Osteocyte (in vitro differentiated cells): ENCODE results near the gene FOXJ1. TPM values are rescaled to one million over a fixed set of nuclear protein-coding genes. Genes with fewer than 3 reads are reported as not detected.

Source experiments
- DNase-seq: peaks from one replicate; pipeline ENCODE4 v3.0.0; 2021; ENCODE audit warnings: mixed read lengths; ENCODE audit not compliant: unreplicated experiment; ENCODE audit errors: extremely low spot score
- H3K27ac Mint-ChIP-seq: one replicate; pipeline ENCODE4 v1.8.0; 2021; ENCODE audit warnings: mild to moderate bottlenecking, mixed read lengths; ENCODE audit not compliant: unreplicated experiment
- H3K27me3 Mint-ChIP-seq: one replicate; pipeline ENCODE4 v1.8.0; 2021; ENCODE audit warnings: mixed read lengths; ENCODE audit not compliant: unreplicated experiment
- H3K36me3 Mint-ChIP-seq: one replicate; pipeline ENCODE4 v1.8.0; 2021; ENCODE audit warnings: mixed read lengths; ENCODE audit not compliant: unreplicated experiment
- H3K4me1 Mint-ChIP-seq: one replicate; pipeline ENCODE4 v1.8.0; 2021; ENCODE audit warnings: mixed read lengths; ENCODE audit not compliant: unreplicated experiment
- H3K4me3 Mint-ChIP-seq: one replicate; pipeline ENCODE4 v1.8.0; 2021; ENCODE audit warnings: mild to moderate bottlenecking, moderate library complexity, mixed read lengths; ENCODE audit not compliant: unreplicated experiment
- H3K9me3 Mint-ChIP-seq: one replicate; pipeline ENCODE4 v1.8.0; 2021; ENCODE audit warnings: mixed read lengths; ENCODE audit not compliant: unreplicated experiment
- total RNA-seq: library from RNA; stranded (reverse); gene quantifications from 2 replicates; pipeline ENCODE4 v1.2.1, GENCODE V29; 2021
- TF ChIP-seq, protein P1 (sequence below): fragments of 200-600 bp; sonication (generic); IDR thresholded peaks from 2 replicates; pipeline ENCODE4 v1.5.0; 2021; ENCODE audit warnings: antibody characterized with exemption, mild to moderate bottlenecking, moderate library complexity

Gene FOXJ1
- total RNA-seq, 1 donor from 2014 or later, result 0.13 TPM

- H3K4me3 Mint-ChIP-seq, result no peak overlapping the region
- TF ChIP-seq, protein P1, sequence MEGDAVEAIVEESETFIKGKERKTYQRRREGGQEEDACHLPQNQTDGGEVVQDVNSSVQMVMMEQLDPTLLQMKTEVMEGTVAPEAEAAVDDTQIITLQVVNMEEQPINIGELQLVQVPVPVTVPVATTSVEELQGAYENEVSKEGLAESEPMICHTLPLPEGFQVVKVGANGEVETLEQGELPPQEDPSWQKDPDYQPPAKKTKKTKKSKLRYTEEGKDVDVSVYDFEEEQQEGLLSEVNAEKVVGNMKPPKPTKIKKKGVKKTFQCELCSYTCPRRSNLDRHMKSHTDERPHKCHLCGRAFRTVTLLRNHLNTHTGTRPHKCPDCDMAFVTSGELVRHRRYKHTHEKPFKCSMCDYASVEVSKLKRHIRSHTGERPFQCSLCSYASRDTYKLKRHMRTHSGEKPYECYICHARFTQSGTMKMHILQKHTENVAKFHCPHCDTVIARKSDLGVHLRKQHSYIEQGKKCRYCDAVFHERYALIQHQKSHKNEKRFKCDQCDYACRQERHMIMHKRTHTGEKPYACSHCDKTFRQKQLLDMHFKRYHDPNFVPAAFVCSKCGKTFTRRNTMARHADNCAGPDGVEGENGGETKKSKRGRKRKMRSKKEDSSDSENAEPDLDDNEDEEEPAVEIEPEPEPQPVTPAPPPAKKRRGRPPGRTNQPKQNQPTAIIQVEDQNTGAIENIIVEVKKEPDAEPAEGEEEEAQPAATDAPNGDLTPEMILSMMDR, result no peak
- H3K4me1 Mint-ChIP-seq, result peaks cover 13% of the 10 kb centered on the region
- DNase-seq, result no peak
- H3K27me3 Mint-ChIP-seq, result peaks cover 17% of the 10 kb centered on the region
- H3K27ac Mint-ChIP-seq, result no peak overlapping the region
- no peaks in the 10 kb centered on the region for H3K9me3 Mint-ChIP-seq
- no peaks in the 10 kb centered on the region for H3K36me3 Mint-ChIP-seq
Measured at GRCh38 chr17:76137351-76138233, 3.5 kb downstream of the FOXJ1 start.

- Mint-ChIP-seq H3K4me1 (peaks cover 9% of the 10 kb centered on the region), H3K27me3 (peaks cover 17% of the 10 kb centered on the region), H3K4me3 (no peak overlapping the region), H3K27ac (no peak overlapping the region), H3K36me3 (no peaks in the 10 kb centered on the region), H3K9me3 (no peaks in the 10 kb centered on the region)
- TF ChIP-seq, protein P1, result no peak
- DNase-seq, result no peak
Measured at GRCh38 chr17:76137001-76137350, 4.1 kb downstream of the FOXJ1 start.

GRCh38 chr17:76136276-76137000, 4.6 kb downstream of the FOXJ1 start:
- Mint-ChIP-seq H3K27ac (no peak overlapping the region), H3K4me1 (peaks cover 7% of the 10 kb centered on the region), H3K4me3 (no peak overlapping the region), H3K36me3 (no peaks in the 10 kb centered on the region), H3K9me3 (no peaks in the 10 kb centered on the region), H3K27me3 (peaks cover 21% of the 10 kb centered on the region)
- DNase-seq, result no peak
- TF ChIP-seq, protein P1, result no peak

- H3K27me3 Mint-ChIP-seq, result peaks cover 25% of the 10 kb centered on the region
- H3K27ac Mint-ChIP-seq, result no peak overlapping the region
- peaks cover 7% of the 10 kb centered on the region for H3K4me1 Mint-ChIP-seq
- TF ChIP-seq, protein P1, result no peak
- no peaks in the 10 kb centered on the region for H3K9me3 Mint-ChIP-seq
- no peak overlapping the region for H3K4me3 Mint-ChIP-seq
- H3K36me3 Mint-ChIP-seq, result no peaks in the 10 kb centered on the region
- no peak for DNase-seq
Measured at GRCh38 chr17:76135810-76136188, 5.2 kb downstream of the FOXJ1 start.
